RWPE1 (cell line): ENCODE results near the gene LRRC39.

ENCODE experiments used
- CTCF ChIA-PET: fragments of 350-600 bp; sonication (Branson Sonifier 250); formaldehyde crosslinking; extraction: SDS; loops from one replicate; lab custom pipeline; 2021; lab: Yijun Ruan, JAX
- POLR2A ChIA-PET: fragments of 400-600 bp; formaldehyde crosslinking; extraction: SDS; loops from one replicate; lab custom pipeline; 2020; ENCODE audit warnings: antibody characterized with exemption; ENCODE audit not compliant: low non-redundant PET; lab: Yijun Ruan, JAX
- DNase-seq: peaks from one replicate; pipeline ENCODE4 v3.0.0; 2012; ENCODE audit warnings: low spot score
- H3K27ac ChIP-seq: fragments of 450-650 bp; 2 replicates; pipeline ENCODE4 v1.5.1; 2017
- TF ChIP-seq, protein P1 (sequence below): fragments of 450-650 bp; conservative IDR thresholded peaks from 2 replicates; pipeline ENCODE4 v1.5.1; 2017; ENCODE audit warnings: low read depth, mild to moderate bottlenecking

LRRC39 gene

GRCh38 chr1:100142343-100142742 lies 35.7 kb downstream of the LRRC39 start:
- TF ChIP-seq, protein P1, sequence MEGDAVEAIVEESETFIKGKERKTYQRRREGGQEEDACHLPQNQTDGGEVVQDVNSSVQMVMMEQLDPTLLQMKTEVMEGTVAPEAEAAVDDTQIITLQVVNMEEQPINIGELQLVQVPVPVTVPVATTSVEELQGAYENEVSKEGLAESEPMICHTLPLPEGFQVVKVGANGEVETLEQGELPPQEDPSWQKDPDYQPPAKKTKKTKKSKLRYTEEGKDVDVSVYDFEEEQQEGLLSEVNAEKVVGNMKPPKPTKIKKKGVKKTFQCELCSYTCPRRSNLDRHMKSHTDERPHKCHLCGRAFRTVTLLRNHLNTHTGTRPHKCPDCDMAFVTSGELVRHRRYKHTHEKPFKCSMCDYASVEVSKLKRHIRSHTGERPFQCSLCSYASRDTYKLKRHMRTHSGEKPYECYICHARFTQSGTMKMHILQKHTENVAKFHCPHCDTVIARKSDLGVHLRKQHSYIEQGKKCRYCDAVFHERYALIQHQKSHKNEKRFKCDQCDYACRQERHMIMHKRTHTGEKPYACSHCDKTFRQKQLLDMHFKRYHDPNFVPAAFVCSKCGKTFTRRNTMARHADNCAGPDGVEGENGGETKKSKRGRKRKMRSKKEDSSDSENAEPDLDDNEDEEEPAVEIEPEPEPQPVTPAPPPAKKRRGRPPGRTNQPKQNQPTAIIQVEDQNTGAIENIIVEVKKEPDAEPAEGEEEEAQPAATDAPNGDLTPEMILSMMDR: no peak
- CTCF ChIA-PET: interaction anchor here (0.6 kb wide), 1 partner anchor 269 kb away, joined by 4 read pairs; no protein-coding TSS in a partner anchor
- POLR2A ChIA-PET: no interaction called here
- DNase-seq: no peak
- H3K27ac ChIP-seq: no peak overlapping the region

- POLR2A ChIA-PET: no interaction called here
- DNase-seq: no peak
- H3K27ac ChIP-seq: no peak overlapping the region
- CTCF ChIA-PET: no interaction called here
- TF ChIP-seq, protein P1: no peak
Measured at GRCh38 chr1:100141192-100141591, 36.9 kb downstream of the LRRC39 start.

GRCh38 chr1:100137602-100138001 lies 40.5 kb downstream of the LRRC39 start:
- DNase-seq: no peak
- TF ChIP-seq, protein P1: no peak
- no peak overlapping the region for H3K27ac ChIP-seq
- CTCF ChIA-PET: no interaction called here
- POLR2A ChIA-PET: no interaction called here

DNA sequence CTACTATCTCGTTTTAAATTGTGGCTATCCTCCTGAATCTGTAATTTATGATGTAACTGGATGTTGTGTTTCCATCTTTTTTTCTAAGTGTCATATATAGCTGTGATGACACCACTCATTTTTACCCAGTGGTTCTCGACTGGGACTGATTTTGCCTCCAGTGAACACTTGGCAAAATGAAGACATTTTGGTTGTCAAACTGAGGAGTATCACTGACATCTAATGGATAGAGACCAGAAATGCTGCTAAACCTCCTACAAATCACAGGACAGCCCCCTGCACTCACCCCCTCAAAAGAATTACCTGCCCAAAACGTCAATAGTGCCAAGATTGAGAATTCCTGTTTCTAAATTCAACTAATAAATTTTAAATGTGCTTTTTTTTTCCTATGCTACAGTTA lies 43.2 kb downstream of the LRRC39 start:
- TF ChIP-seq, protein P1: no peak
- ChIA-PET CTCF (interaction anchor here (0.6 kb wide), 1 partner anchor 327 kb away, joined by 3 read pairs; no protein-coding TSS in a partner anchor), POLR2A (no interaction called here)
- H3K27ac ChIP-seq: no peak overlapping the region
- no peak for DNase-seq

- ChIA-PET CTCF (no interaction called here), POLR2A (no interaction called here)
- H3K27ac ChIP-seq: peak within 1 kb of the TSS; percentile 78
- peak; percentile 91 for DNase-seq
- TF ChIP-seq, protein P1: no peak
Measured at GRCh38 chr1:100132566-100133477, 45.2 kb downstream of the LRRC39 start, which contains the start of the genes SASS6 and TRMT13. Gene SASS6, minus strand, starts transcription at chr1:100132930. Its CDS starts 116 bp downstream, at chr1:100132814. Gene TRMT13, plus strand, starts transcription at chr1:100133163. Its CDS starts 6 bp downstream, at chr1:100133169.

GRCh38 chr1:100131623-100132022 lies 46.4 kb downstream of the LRRC39 start:
- DNase-seq: no peak
- TF ChIP-seq, protein P1: no peak
- CTCF ChIA-PET: no interaction called here
- H3K27ac ChIP-seq: no peak overlapping the region
- POLR2A ChIA-PET: no interaction called here
